Measurements from ENCODE around the gene SQSTM1.

Gene SQSTM1

GRCh38 chr5:179867476-179867875, 46.8 kb downstream of the SQSTM1 start:
- TF ChIP-seq, protein P1, sequence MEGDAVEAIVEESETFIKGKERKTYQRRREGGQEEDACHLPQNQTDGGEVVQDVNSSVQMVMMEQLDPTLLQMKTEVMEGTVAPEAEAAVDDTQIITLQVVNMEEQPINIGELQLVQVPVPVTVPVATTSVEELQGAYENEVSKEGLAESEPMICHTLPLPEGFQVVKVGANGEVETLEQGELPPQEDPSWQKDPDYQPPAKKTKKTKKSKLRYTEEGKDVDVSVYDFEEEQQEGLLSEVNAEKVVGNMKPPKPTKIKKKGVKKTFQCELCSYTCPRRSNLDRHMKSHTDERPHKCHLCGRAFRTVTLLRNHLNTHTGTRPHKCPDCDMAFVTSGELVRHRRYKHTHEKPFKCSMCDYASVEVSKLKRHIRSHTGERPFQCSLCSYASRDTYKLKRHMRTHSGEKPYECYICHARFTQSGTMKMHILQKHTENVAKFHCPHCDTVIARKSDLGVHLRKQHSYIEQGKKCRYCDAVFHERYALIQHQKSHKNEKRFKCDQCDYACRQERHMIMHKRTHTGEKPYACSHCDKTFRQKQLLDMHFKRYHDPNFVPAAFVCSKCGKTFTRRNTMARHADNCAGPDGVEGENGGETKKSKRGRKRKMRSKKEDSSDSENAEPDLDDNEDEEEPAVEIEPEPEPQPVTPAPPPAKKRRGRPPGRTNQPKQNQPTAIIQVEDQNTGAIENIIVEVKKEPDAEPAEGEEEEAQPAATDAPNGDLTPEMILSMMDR (IDR thresholded peaks at IDR 0.05; ENCODE audit: insufficient read depth, low read length, poor library complexity, severe bottlenecking), result no peak
- TF ChIP-seq EZH2phosphoT487 (conservative IDR thresholded peaks at IDR 0.05; ENCODE audit: low read length), result no peak

GRCh38 chr5:179868541-179868940, 47.8 kb downstream of the SQSTM1 start:
- no peak overlapping the region for H3K4me3 ChIP-seq (ENCODE audit: insufficient read depth, low read length, poor library complexity, severe bottlenecking)
- no peak for TF ChIP-seq EZH2phosphoT487 (conservative IDR thresholded peaks at IDR 0.05; ENCODE audit: low read length)
- TF ChIP-seq, protein P1 (IDR thresholded peaks at IDR 0.05; ENCODE audit: insufficient read depth, low read length, poor library complexity, severe bottlenecking), result no peak
- no peak overlapping the region for H2AFZ ChIP-seq (ENCODE audit: low read depth, low read length, severe bottlenecking)
- H3K27me3 ChIP-seq (ENCODE audit: low read length), result no peaks in the 10 kb centered on the region
- no peak overlapping the region for H3K9ac ChIP-seq (ENCODE audit: low read length)
- no peaks in the 10 kb centered on the region for H3K79me2 ChIP-seq (ENCODE audit: insufficient read depth, low read length)
- no peaks in the 10 kb centered on the region for H4K20me1 ChIP-seq (ENCODE audit: low read depth, low read length)
- H3K9me3 ChIP-seq (ENCODE audit: insufficient read depth, low read length), result no peaks in the 10 kb centered on the region
- H3K9me2 ChIP-seq (replicated peaks; ENCODE audit: insufficient read depth, low read length), result no peaks in the 10 kb centered on the region
- H3F3A ChIP-seq (ENCODE audit: insufficient read depth), result no peaks in the 10 kb centered on the region
- no peak overlapping the region for H3K4me2 ChIP-seq (ENCODE audit: low read depth, low read length, poor library complexity, severe bottlenecking)
- no peaks in the 10 kb centered on the region for H3K36me3 ChIP-seq (ENCODE audit: low read length)
- H3K27ac ChIP-seq (ENCODE audit: low read depth, low read length), result no peak overlapping the region

More at GRCh38 chr5:179867476-179867875, 46.8 kb downstream of the SQSTM1 start:
- no peak overlapping the region for H3K27ac ChIP-seq (ENCODE audit: low read depth, low read length)
- H3K9ac ChIP-seq (ENCODE audit: low read length), result no peak overlapping the region
- H3K79me2 ChIP-seq (ENCODE audit: insufficient read depth, low read length), result no peaks in the 10 kb centered on the region
- no peaks in the 10 kb centered on the region for H3K27me3 ChIP-seq (ENCODE audit: low read length)
- no peaks in the 10 kb centered on the region for H4K20me1 ChIP-seq (ENCODE audit: low read depth, low read length)
- H3K4me3 ChIP-seq (ENCODE audit: insufficient read depth, low read length, poor library complexity, severe bottlenecking), result no peak overlapping the region
- H3K36me3 ChIP-seq (ENCODE audit: low read length), result peaks cover 5% of the 10 kb centered on the region; the same call in 1 of the 2 replicates
- no peak overlapping the region for H2AFZ ChIP-seq (ENCODE audit: low read depth, low read length, severe bottlenecking)
- H3F3A ChIP-seq (ENCODE audit: insufficient read depth), result no peaks in the 10 kb centered on the region
- H3K9me3 ChIP-seq (ENCODE audit: insufficient read depth, low read length), result no peaks in the 10 kb centered on the region
- H3K4me2 ChIP-seq (ENCODE audit: low read depth, low read length, poor library complexity, severe bottlenecking), result no peak overlapping the region
- no peaks in the 10 kb centered on the region for H3K9me2 ChIP-seq (replicated peaks; ENCODE audit: insufficient read depth, low read length)

GRCh38 chr5:179869101-179869500, 48.4 kb downstream of the SQSTM1 start:
- H3K9me2 ChIP-seq (replicated peaks; ENCODE audit: insufficient read depth, low read length), result no peaks in the 10 kb centered on the region
- H3F3A ChIP-seq (ENCODE audit: insufficient read depth), result no peaks in the 10 kb centered on the region
- no peaks in the 10 kb centered on the region for H4K20me1 ChIP-seq (ENCODE audit: low read depth, low read length)
- H3K79me2 ChIP-seq (ENCODE audit: insufficient read depth, low read length), result no peaks in the 10 kb centered on the region
- no peak overlapping the region for H3K4me3 ChIP-seq (ENCODE audit: insufficient read depth, low read length, poor library complexity, severe bottlenecking)
- no peaks in the 10 kb centered on the region for H3K9me3 ChIP-seq (ENCODE audit: insufficient read depth, low read length)
- H3K4me2 ChIP-seq (ENCODE audit: low read depth, low read length, poor library complexity, severe bottlenecking), result no peak overlapping the region
- H3K9ac ChIP-seq (ENCODE audit: low read length), result no peak overlapping the region
- H2AFZ ChIP-seq (ENCODE audit: low read depth, low read length, severe bottlenecking), result no peak overlapping the region
- H3K36me3 ChIP-seq (ENCODE audit: low read length), result no peaks in the 10 kb centered on the region
- TF ChIP-seq EZH2phosphoT487 (conservative IDR thresholded peaks at IDR 0.05; ENCODE audit: low read length), result no peak
- TF ChIP-seq, protein P1 (IDR thresholded peaks at IDR 0.05; ENCODE audit: insufficient read depth, low read length, poor library complexity, severe bottlenecking), result no peak
- H3K27me3 ChIP-seq (ENCODE audit: low read length), result no peaks in the 10 kb centered on the region
- H3K27ac ChIP-seq (ENCODE audit: low read depth, low read length), result no peak overlapping the region
